Naive thymus-derived CD4-positive, alpha-beta T cell (primary cell): ENCODE results near the gene ZNF358. TPM values are rescaled to one million over a fixed set of nuclear protein-coding genes. Genes with fewer than 3 reads are reported as not detected.

Experiments
- ATAC-seq: fragments of 150-1000 bp; cut with Tn5 transposase; 2 replicates; pipeline ENCODE4 v1.10.0; 2021; ENCODE audit warnings: mild to moderate bottlenecking, moderate library complexity
- CTCF ChIA-PET: fragments of 350-600 bp; sonication (Branson Sonifier 250); formaldehyde crosslinking; loops from one replicate; lab custom pipeline; 2021; ENCODE audit warnings: antibody characterized with exemption; lab: Charles Lee
- POLR2A ChIA-PET: fragments of 350-600 bp; sonication (Branson Sonifier 250); formaldehyde crosslinking; loops from one replicate; lab custom pipeline; 2021; ENCODE audit warnings: antibody characterized with exemption, inconsistent platforms; lab: Charles Lee
- DNase-seq, 9 donors: peaks; one replicate each; pipeline versions ENCODE4 v3.0.0 to v3.0.0-alpha.2; 2020 to 2022; ENCODE audit warnings: mixed read lengths in 1 of 9
- H3K27ac ChIP-seq: one replicate; pipeline ENCODE4 v1.7.0; 2013; ENCODE audit warnings: mild to moderate bottlenecking, low read depth, low read length, moderate library complexity
- H3K27me3 ChIP-seq, 2 donors: one replicate each; pipeline ENCODE4 v1.7.0; 2013; ENCODE audit warnings: low read length in 2 of 2, mild to moderate bottlenecking in 2 of 2, moderate library complexity in 2 of 2; ENCODE audit not compliant: control insufficient read depth in 2 of 2, insufficient read depth in 2 of 2
- H3K36me3 ChIP-seq, 3 experiments: 1 replicate in 2 of 3; 2 replicates in 1 of 3; pipeline ENCODE4 v1.7.0; 2013; ENCODE audit warnings: low read length in 3 of 3, mild to moderate bottlenecking in 3 of 3, moderate library complexity in 1 of 3; ENCODE audit not compliant: insufficient read depth in 3 of 3, control insufficient read depth in 2 of 3
- H3K4me1 ChIP-seq, 2 donors: one replicate each; pipeline ENCODE4 v1.7.0; 2013; ENCODE audit warnings: low read length in 2 of 2, mild to moderate bottlenecking in 2 of 2, moderate library complexity in 1 of 2; ENCODE audit not compliant: control insufficient read depth in 2 of 2, insufficient read depth in 2 of 2
- H3K4me3 ChIP-seq: 2 replicates; pipeline ENCODE4 v1.7.0; 2013; ENCODE audit warnings: mild to moderate bottlenecking, low read length
- H3K9me3 ChIP-seq, 3 experiments: 1 replicate in 2 of 3; 2 replicates in 1 of 3; pipeline ENCODE4 v1.7.0; 2013; ENCODE audit warnings: low read length in 3 of 3; ENCODE audit not compliant: control insufficient read depth in 2 of 3
- H3K27ac Mint-ChIP-seq, 9 donors: one replicate each; pipeline ENCODE4 v1.8.0; 2020 to 2022; ENCODE audit warnings: mixed read lengths in 9 of 9, mild to moderate bottlenecking in 8 of 9, moderate library complexity in 5 of 9, inconsistent platforms in 2 of 9
- H3K27me3 Mint-ChIP-seq, 5 donors: one replicate each; pipeline ENCODE4 v1.8.0; 2021 to 2022; ENCODE audit warnings: mixed read lengths in 5 of 5, mild to moderate bottlenecking in 1 of 5
- H3K36me3 Mint-ChIP-seq, 5 donors: one replicate each; pipeline ENCODE4 v1.8.0; 2020 to 2022; ENCODE audit warnings: mixed read lengths in 5 of 5, mild to moderate bottlenecking in 3 of 5, inconsistent platforms in 1 of 5
- H3K4me1 Mint-ChIP-seq, 7 donors: one replicate each; pipeline ENCODE4 v1.8.0; 2020 to 2022; ENCODE audit warnings: mixed read lengths in 7 of 7, mild to moderate bottlenecking in 3 of 7, inconsistent platforms in 1 of 7
- H3K4me3 Mint-ChIP-seq, 10 donors: one replicate each; pipeline ENCODE4 v1.8.0; 2020 to 2022; ENCODE audit warnings: mild to moderate bottlenecking in 10 of 10, mixed read lengths in 10 of 10, moderate library complexity in 6 of 10, inconsistent platforms in 2 of 10
- H3K9me3 Mint-ChIP-seq, 11 donors: one replicate each; pipeline ENCODE4 v1.8.0; 2020 to 2022; ENCODE audit warnings: mixed read lengths in 11 of 11, mild to moderate bottlenecking in 4 of 11, inconsistent platforms in 1 of 11, moderate library complexity in 1 of 11
- intact Hi-C, 2 donors: fragments of 100-400 bp; cut with micrococcal nuclease; formaldehyde crosslinking; loops; one replicate each; pipeline ENCODE4 v1.15.1; 2023
- polyA plus RNA-seq, 2 donors: library from polyadenylated mRNA; unstranded; fragments of 300-500 nt; fragmentation: Illumina TruSeq; gene quantifications; one replicate each; pipeline ENCODE4 v1.2.3, GENCODE V29; 2021
- total RNA-seq, 6 experiments: library from RNA in 5 of 6; stranded (reverse) in 5 of 6; gene quantifications; 1 replicate in 5 of 6; 2 replicates in 1 of 6; pipeline ENCODE4 v1.2.3 and lab custom pipeline; 2021 to 2026

Gene ZNF358
- total and polyA plus RNA-seq, 7 experiments from 2014 or later, result 1.4 to 10.1 (median 7.1) TPM

GRCh38 chr19:7506385-7507328, 9.2 kb upstream of the ZNF358 start:
- no peaks in the 10 kb centered on the region for H3K9me3 ChIP-seq
- no peaks in the 10 kb centered on the region for H3K36me3 ChIP-seq
- ChIA-PET CTCF (no interaction called here), POLR2A (interaction anchor here (0.8 kb wide), 1 partner anchor 13 kb away, joined by 3 read pairs; no protein-coding TSS in a partner anchor)
- peaks cover 14 to 32% (median 17%) of the 10 kb centered on the region in 5 donors for H3K27me3 Mint-ChIP-seq
- peaks cover 0 to 3% (median 0%) of the 10 kb centered on the region in 11 donors for H3K9me3 Mint-ChIP-seq
- no peaks in the 10 kb centered on the region for H3K36me3 Mint-ChIP-seq
- no peak overlapping the region for H3K27ac ChIP-seq
- peaks cover 0 to 11% of the 10 kb centered on the region in 2 donors for H3K4me1 ChIP-seq
- no peak overlapping the region for H3K4me3 ChIP-seq
- no peak overlapping the region for H3K27ac Mint-ChIP-seq
- DNase-seq (peak in 1 of 9 donors; percentile 51), ATAC-seq (peak; percentile 79)
- H3K4me3 Mint-ChIP-seq, result peak overlapping the region in 2 of 10 donors; percentile 47 to 69
- peaks cover 2 to 11% (median 10%) of the 10 kb centered on the region in 7 donors for H3K4me1 Mint-ChIP-seq
- intact Hi-C loops, result no loop called here
- H3K27me3 ChIP-seq, result peaks cover 0 to 4% of the 10 kb centered on the region in 2 donors

GRCh38 chr19:7507884-7508283, 8.0 kb upstream of the ZNF358 start:
- intact Hi-C loops, result no loop called here
- Histone ChIP-seq H3K9me3 (no peaks in the 10 kb centered on the region), H3K27me3 (peaks cover 0 to 4% of the 10 kb centered on the region in 2 donors), H3K36me3 (no peaks in the 10 kb centered on the region), H3K27ac (no peak overlapping the region), H3K4me3 (no peak overlapping the region), H3K4me1 (peaks cover 0 to 11% of the 10 kb centered on the region in 2 donors)
- POLR2A ChIA-PET, result interaction anchor here (0.6 to 0.7 kb wide), 2 partner anchors 61 to 131 kb away, joined by 3 to 4 read pairs; no protein-coding TSS in a partner anchor
- Mint-ChIP-seq H3K27me3 (peaks cover 11 to 23% (median 13%) of the 10 kb centered on the region in 5 donors), H3K4me3 (no peak overlapping the region), H3K9me3 (peaks cover 0 to 3% (median 0%) of the 10 kb centered on the region in 11 donors), H3K36me3 (no peaks in the 10 kb centered on the region), H3K27ac (no peak overlapping the region), H3K4me1 (peaks cover 0 to 11% (median 10%) of the 10 kb centered on the region in 7 donors)
- ATAC-seq (peak; percentile 78), DNase-seq (peak in 1 of 9 donors; percentile 31)
- CTCF ChIA-PET, result no interaction called here

- H3K27me3 Mint-ChIP-seq, result peaks cover 5 to 27% (median 16%) of the 10 kb centered on the region in 5 donors
- Histone ChIP-seq H3K27ac (no peak overlapping the region), H3K9me3 (no peaks in the 10 kb centered on the region), H3K36me3 (no peaks in the 10 kb centered on the region), H3K27me3 (peaks cover 0 to 4% of the 10 kb centered on the region in 2 donors), H3K4me3 (no peak overlapping the region), H3K4me1 (peaks cover 0 to 11% of the 10 kb centered on the region in 2 donors)
- H3K36me3 Mint-ChIP-seq, result no peaks in the 10 kb centered on the region
- H3K9me3 Mint-ChIP-seq, result peaks cover 0 to 3% (median 0%) of the 10 kb centered on the region in 11 donors
- H3K4me1 Mint-ChIP-seq, result peaks cover 0 to 11% (median 10%) of the 10 kb centered on the region in 7 donors
- ChIA-PET POLR2A (no interaction called here), CTCF (no interaction called here)
- peak overlapping the region in 1 of 10 donors; percentile 36 for H3K4me3 Mint-ChIP-seq
- intact Hi-C loops, result no loop called here
- ATAC-seq, result no peak
- DNase-seq, result no peak
- H3K27ac Mint-ChIP-seq, result peak overlapping the region in 1 of 9 donors; percentile 36
Observed at GRCh38 chr19:7509625-7510024, 6.3 kb upstream of the ZNF358 start.

DNA sequence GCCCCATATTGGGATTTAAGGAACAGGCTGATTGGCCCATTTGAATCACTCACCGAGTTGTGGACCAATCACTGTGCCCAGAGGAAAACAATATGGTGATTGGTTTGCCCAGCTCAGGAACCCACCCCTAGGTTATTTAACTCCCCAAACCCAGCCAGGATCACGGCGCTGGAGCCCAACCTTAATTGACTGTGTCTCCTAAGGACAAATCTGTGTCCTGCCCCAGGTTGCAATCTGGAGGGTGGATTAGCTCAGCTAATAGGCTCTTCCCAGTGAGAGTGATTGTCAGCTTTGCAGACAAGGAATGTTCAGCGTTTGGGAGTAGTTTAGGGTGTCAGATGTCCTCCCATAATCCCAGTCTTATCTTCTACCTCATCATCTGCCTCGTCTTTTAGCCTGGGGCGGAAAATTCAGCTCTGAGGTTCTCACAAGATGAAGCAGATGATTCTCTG, 3.5 kb upstream of the ZNF358 start:
- Mint-ChIP-seq H3K4me1 (peaks cover 5 to 17% (median 15%) of the 10 kb centered on the region in 7 donors), H3K27ac (peak overlapping the region in 1 of 9 donors; percentile 41), H3K36me3 (peaks cover 0 to 4% (median 0%) of the 10 kb centered on the region in 5 donors), H3K4me3 (no peak overlapping the region), H3K9me3 (peaks cover 0 to 1% (median 0%) of the 10 kb centered on the region in 11 donors), H3K27me3 (peaks cover 0 to 34% (median 16%) of the 10 kb centered on the region in 5 donors)
- DNase-seq, result no peak
- Histone ChIP-seq H3K9me3 (no peaks in the 10 kb centered on the region), H3K4me3 (no peak overlapping the region), H3K36me3 (no peaks in the 10 kb centered on the region), H3K27me3 (no peaks in the 10 kb centered on the region), H3K4me1 (peaks cover 0 to 9% of the 10 kb centered on the region in 2 donors), H3K27ac (no peak overlapping the region)
- intact Hi-C loops, result no loop called here
- ATAC-seq, result no peak
- CTCF ChIA-PET, result no interaction called here
- POLR2A ChIA-PET, result interaction anchor here (0.6 kb wide), 1 partner anchor 19 kb away, joined by 4 read pairs; no protein-coding TSS in a partner anchor

DNA sequence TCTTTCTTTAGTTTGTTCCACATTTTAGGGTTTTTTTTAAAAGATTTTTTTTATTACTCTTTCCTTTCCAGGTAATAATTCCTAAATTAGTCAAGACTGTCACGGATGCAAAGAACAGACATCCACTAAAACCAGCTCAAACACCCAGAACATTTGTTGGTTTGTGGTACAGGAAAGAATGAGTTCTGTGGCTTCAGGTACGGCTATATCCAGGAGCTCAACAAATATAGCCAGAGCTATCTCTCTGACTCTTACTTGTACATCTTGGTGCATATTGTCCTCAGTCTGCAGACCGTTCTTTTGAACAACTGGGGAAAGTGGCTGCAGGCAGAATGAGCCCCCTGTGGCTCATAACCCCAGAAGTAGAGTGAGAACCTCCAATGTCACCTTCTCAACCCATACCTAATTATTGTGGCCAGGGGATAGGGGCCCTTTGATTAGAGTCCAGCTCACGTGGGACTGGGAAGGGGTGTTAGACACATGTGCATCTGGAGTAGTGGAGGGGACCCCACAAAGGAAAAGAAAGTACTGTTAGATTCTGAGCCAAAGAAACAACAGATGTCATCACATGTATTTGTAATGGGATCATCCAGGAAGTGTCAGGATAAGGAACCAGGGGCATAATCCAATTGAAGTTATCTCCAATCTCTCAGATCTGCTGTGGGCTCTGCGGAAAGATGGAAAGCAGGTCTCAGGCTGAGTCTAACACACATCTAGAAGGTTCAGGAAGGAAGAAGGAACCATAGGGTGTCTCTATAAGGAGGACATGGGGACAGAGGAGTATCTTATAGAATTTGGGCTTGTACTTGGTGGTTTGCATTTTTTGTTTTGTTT, 1.9 kb upstream of the ZNF358 start:
- peaks cover 0 to 4% (median 0%) of the 10 kb centered on the region in 5 donors for H3K36me3 Mint-ChIP-seq
- intact Hi-C loops, result no loop called here
- H3K4me1 ChIP-seq, result peaks cover 0 to 9% of the 10 kb centered on the region in 2 donors
- no peak overlapping the region for H3K27ac ChIP-seq
- H3K4me1 Mint-ChIP-seq, result peaks cover 7 to 26% (median 17%) of the 10 kb centered on the region in 7 donors
- CTCF ChIA-PET, result no interaction called here
- no peaks in the 10 kb centered on the region for H3K9me3 ChIP-seq
- H3K4me3 Mint-ChIP-seq, result peak overlapping the region in 6 of 10 donors; percentile 0 to 98 (median 30)
- no peak for ATAC-seq
- H3K27me3 Mint-ChIP-seq, result peaks cover 0 to 43% (median 16%) of the 10 kb centered on the region in 5 donors
- no peak overlapping the region for H3K27ac Mint-ChIP-seq
- H3K36me3 ChIP-seq, result no peaks in the 10 kb centered on the region
- no peaks in the 10 kb centered on the region for H3K27me3 ChIP-seq
- POLR2A ChIA-PET, result no interaction called here
- H3K4me3 ChIP-seq, result no peak overlapping the region
- no peak for DNase-seq
- H3K9me3 Mint-ChIP-seq, result peaks cover 0 to 3% (median 0%) of the 10 kb centered on the region in 11 donors

GRCh38 chr19:7515110-7515644, 726 bp upstream of the ZNF358 start:
- Histone ChIP-seq H3K9me3 (no peaks in the 10 kb centered on the region), H3K27me3 (no peaks in the 10 kb centered on the region), H3K36me3 (no peaks in the 10 kb centered on the region), H3K27ac (no peak overlapping the region), H3K4me3 (peak overlapping the region; percentile 34), H3K4me1 (peaks cover 0 to 9% of the 10 kb centered on the region in 2 donors)
- DNase-seq (no peak), ATAC-seq (no peak)
- peak overlapping the region; percentile 73 to 98 (median 85) for H3K4me3 Mint-ChIP-seq
- peak overlapping the region in 8 of 9 donors; percentile 55 to 89 (median 64) for H3K27ac Mint-ChIP-seq
- peaks cover 0 to 43% (median 10%) of the 10 kb centered on the region in 5 donors for H3K27me3 Mint-ChIP-seq
- H3K4me1 Mint-ChIP-seq, result peaks cover 7 to 26% (median 17%) of the 10 kb centered on the region in 7 donors
- peaks cover 0 to 4% (median 0%) of the 10 kb centered on the region in 5 donors for H3K36me3 Mint-ChIP-seq
- peaks cover 0 to 2% (median 0%) of the 10 kb centered on the region in 11 donors for H3K9me3 Mint-ChIP-seq
- ChIA-PET POLR2A (no interaction called here), CTCF (no interaction called here)
- intact Hi-C loops, result no loop called here
